ENCODE measurements around the gene TRIM17.

The TRIM17 gene

DNA sequence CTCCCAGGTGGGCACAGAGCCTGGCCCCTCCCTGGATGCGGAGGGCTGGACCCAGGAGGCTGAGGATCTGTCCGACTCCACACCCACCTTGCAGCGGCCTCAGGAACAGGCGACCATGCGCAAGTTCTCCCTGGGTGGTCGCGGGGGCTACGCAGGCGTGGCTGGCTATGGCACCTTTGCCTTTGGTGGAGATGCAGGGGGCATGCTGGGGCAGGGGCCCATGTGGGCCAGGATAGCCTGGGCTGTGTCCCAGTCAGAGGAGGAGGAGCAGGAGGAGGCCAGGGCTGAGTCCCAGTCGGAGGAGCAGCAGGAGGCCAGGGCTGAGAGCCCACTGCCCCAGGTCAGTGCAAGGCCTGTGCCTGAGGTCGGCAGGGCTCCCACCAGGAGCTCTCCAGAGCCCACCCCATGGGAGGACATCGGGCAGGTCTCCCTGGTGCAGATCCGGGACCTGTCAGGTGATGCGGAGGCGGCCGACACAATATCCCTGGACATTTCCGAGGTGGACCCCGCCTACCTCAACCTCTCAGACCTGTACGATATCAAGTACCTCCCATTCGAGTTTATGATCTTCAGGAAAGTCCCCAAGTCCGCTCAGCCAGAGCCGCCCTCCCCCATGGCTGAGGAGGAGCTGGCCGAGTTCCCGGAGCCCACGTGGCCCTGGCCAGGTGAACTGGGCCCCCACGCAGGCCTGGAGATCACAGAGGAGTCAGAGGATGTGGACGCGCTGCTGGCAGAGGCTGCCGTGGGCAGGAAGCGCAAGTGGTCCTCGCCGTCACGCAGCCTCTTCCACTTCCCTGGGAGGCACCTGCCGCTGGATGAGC, 44.3 kb downstream of the TRIM17 start:
- no peak overlapping the region for H2BK15ac ChIP-seq (ENCODE audit: low read depth, poor library complexity, severe bottlenecking)
- H2BK12ac ChIP-seq (ENCODE audit: low read length in 2 of 2) = no peak overlapping the region
- no peaks in the 10 kb centered on the region for H3K79me1 ChIP-seq (replicated peaks; ENCODE audit: low read length, poor library complexity, severe bottlenecking)
- H3K4me3 ChIP-seq (ENCODE audit: insufficient read depth in 1 of 2, low read depth in 1 of 2, low read length in 2 of 2) = no peak overlapping the region
- H2AK5ac ChIP-seq (ENCODE audit: low read length, severe bottlenecking) = no peak overlapping the region
- H3K14ac ChIP-seq (ENCODE audit: low read length in 2 of 2) = no peak overlapping the region
- H3K4me1 ChIP-seq (ENCODE audit: control insufficient read depth, insufficient read depth, low read depth, low read length) = peaks cover 18% of the 10 kb centered on the region
- peaks cover 3 to 61% of the 10 kb centered on the region in 2 experiments for H3K27me3 ChIP-seq (ENCODE audit: control insufficient read depth in 1 of 2, insufficient read depth in 1 of 2, low read length in 2 of 2)
- H2BK5ac ChIP-seq (ENCODE audit: low read depth, low read length, poor library complexity, severe bottlenecking) = no peak overlapping the region
- no peak overlapping the region for H4K91ac ChIP-seq (ENCODE audit: low read length)
- H3K4me2 ChIP-seq (ENCODE audit: low read length, poor library complexity, severe bottlenecking) = no peak overlapping the region
- H3K9me3 ChIP-seq (ENCODE audit: control insufficient read depth, low read length) = no peaks in the 10 kb centered on the region
- H3K27ac ChIP-seq (ENCODE audit: low read length, poor library complexity, severe bottlenecking) = no peak overlapping the region
- DNase-seq = no peak
- H3K23ac ChIP-seq (ENCODE audit: low read length in 2 of 2) = no peak overlapping the region
- H3K9ac ChIP-seq (ENCODE audit: low read length) = no peak overlapping the region
- WGBS = 85% methylated on average over 34 of the region's 34 CpGs
- no peaks in the 10 kb centered on the region for H3K36me3 ChIP-seq (ENCODE audit: control insufficient read depth in 1 of 2, insufficient read depth in 2 of 2, low read depth in 1 of 2, low read length in 2 of 2)
- no peak overlapping the region for H3K4ac ChIP-seq (ENCODE audit: low read depth in 1 of 2, low read length in 2 of 2)
- H3K18ac ChIP-seq (ENCODE audit: low read depth in 1 of 2, low read length in 2 of 2) = no peak overlapping the region
- H2AFZ ChIP-seq (ENCODE audit: low read depth, low read length) = no peak overlapping the region
- H2BK120ac ChIP-seq (ENCODE audit: low read depth, low read length) = no peak overlapping the region
- H4K8ac ChIP-seq (ENCODE audit: low read length) = no peak overlapping the region

- DNase-seq = no peak
- Histone ChIP-seq H4K8ac (ENCODE audit: low read length) (no peak overlapping the region), H3K79me1 (replicated peaks; ENCODE audit: low read length, poor library complexity, severe bottlenecking) (no peaks in the 10 kb centered on the region)
Observed at GRCh38 chr1:228371741-228372182, 44.9 kb downstream of the TRIM17 start.

GRCh38 chr1:228370941-228371740, 45.5 kb downstream of the TRIM17 start:
- no peak overlapping the region for H3K4ac ChIP-seq (ENCODE audit: low read depth in 1 of 2, low read length in 2 of 2)
- H2AK5ac ChIP-seq (ENCODE audit: low read length, severe bottlenecking) = no peak overlapping the region
- no peak overlapping the region for H2BK5ac ChIP-seq (ENCODE audit: low read depth, low read length, poor library complexity, severe bottlenecking)
- no peak overlapping the region for H2BK12ac ChIP-seq (ENCODE audit: low read length in 2 of 2)
- H3K23ac ChIP-seq (ENCODE audit: low read length in 2 of 2) = no peak overlapping the region
- no peak overlapping the region for H2BK120ac ChIP-seq (ENCODE audit: low read depth, low read length)
- peaks cover 18% of the 10 kb centered on the region for H3K4me1 ChIP-seq (ENCODE audit: control insufficient read depth, insufficient read depth, low read depth, low read length)
- H3K18ac ChIP-seq (ENCODE audit: low read depth in 1 of 2, low read length in 2 of 2) = no peak overlapping the region
- H4K8ac ChIP-seq (ENCODE audit: low read length) = no peak overlapping the region
- H3K4me3 ChIP-seq (ENCODE audit: insufficient read depth in 1 of 2, low read depth in 1 of 2, low read length in 2 of 2) = no peak overlapping the region
- H3K27ac ChIP-seq (ENCODE audit: low read length, poor library complexity, severe bottlenecking) = no peak overlapping the region
- WGBS = 93% methylated on average over 50 of the region's 50 CpGs
- H3K9me3 ChIP-seq (ENCODE audit: control insufficient read depth, low read length) = no peaks in the 10 kb centered on the region
- peaks cover 3 to 73% of the 10 kb centered on the region in 2 experiments for H3K27me3 ChIP-seq (ENCODE audit: control insufficient read depth in 1 of 2, insufficient read depth in 1 of 2, low read length in 2 of 2)
- H3K4me2 ChIP-seq (ENCODE audit: low read length, poor library complexity, severe bottlenecking) = no peak overlapping the region
- H4K91ac ChIP-seq (ENCODE audit: low read length) = no peak overlapping the region
- no peak overlapping the region for H2BK15ac ChIP-seq (ENCODE audit: low read depth, poor library complexity, severe bottlenecking)
- no peak overlapping the region for H3K9ac ChIP-seq (ENCODE audit: low read length)
- H3K79me1 ChIP-seq (replicated peaks; ENCODE audit: low read length, poor library complexity, severe bottlenecking) = no peaks in the 10 kb centered on the region
- H3K14ac ChIP-seq (ENCODE audit: low read length in 2 of 2) = no peak overlapping the region
- DNase-seq = no peak
- H3K36me3 ChIP-seq (ENCODE audit: control insufficient read depth in 1 of 2, insufficient read depth in 2 of 2, low read depth in 1 of 2, low read length in 2 of 2) = no peaks in the 10 kb centered on the region
- no peak overlapping the region for H2AFZ ChIP-seq (ENCODE audit: low read depth, low read length)

More at GRCh38 chr1:228371741-228372182, 44.9 kb downstream of the TRIM17 start:
- Histone ChIP-seq H3K4me3 (ENCODE audit: insufficient read depth in 1 of 2, low read depth in 1 of 2, low read length in 2 of 2) (no peak overlapping the region), H3K4ac (ENCODE audit: low read depth in 1 of 2, low read length in 2 of 2) (no peak overlapping the region), H2BK120ac (ENCODE audit: low read depth, low read length) (no peak overlapping the region), H2AFZ (ENCODE audit: low read depth, low read length) (no peak overlapping the region), H3K4me2 (ENCODE audit: low read length, poor library complexity, severe bottlenecking) (no peak overlapping the region), H3K27me3 (ENCODE audit: control insufficient read depth in 1 of 2, insufficient read depth in 1 of 2, low read length in 2 of 2) (peaks cover 3 to 67% of the 10 kb centered on the region in 2 experiments), H3K9ac (ENCODE audit: low read length) (no peak overlapping the region), H3K23ac (ENCODE audit: low read length in 2 of 2) (no peak overlapping the region), H2BK12ac (ENCODE audit: low read length in 2 of 2) (no peak overlapping the region), H4K91ac (ENCODE audit: low read length) (no peak overlapping the region), H3K18ac (ENCODE audit: low read depth in 1 of 2, low read length in 2 of 2) (no peak overlapping the region), H2BK15ac (ENCODE audit: low read depth, poor library complexity, severe bottlenecking) (no peak overlapping the region), H3K27ac (ENCODE audit: low read length, poor library complexity, severe bottlenecking) (no peak overlapping the region), H3K9me3 (ENCODE audit: control insufficient read depth, low read length) (no peaks in the 10 kb centered on the region), H2AK5ac (ENCODE audit: low read length, severe bottlenecking) (no peak overlapping the region), H3K4me1 (ENCODE audit: control insufficient read depth, insufficient read depth, low read depth, low read length) (peaks cover 18% of the 10 kb centered on the region), H3K36me3 (ENCODE audit: control insufficient read depth in 1 of 2, insufficient read depth in 2 of 2, low read depth in 1 of 2, low read length in 2 of 2) (no peaks in the 10 kb centered on the region), H3K14ac (ENCODE audit: low read length in 2 of 2) (no peak overlapping the region), H2BK5ac (ENCODE audit: low read depth, low read length, poor library complexity, severe bottlenecking) (no peak overlapping the region)
- WGBS = 72% methylated on average over 4 of the region's 4 CpGs

- H3K27me3 ChIP-seq (ENCODE audit: control insufficient read depth in 1 of 2, insufficient read depth in 1 of 2, low read length in 2 of 2) = peaks cover 5 to 80% of the 10 kb centered on the region in 2 experiments
- H2BK120ac ChIP-seq (ENCODE audit: low read depth, low read length) = no peak overlapping the region
- no peak overlapping the region for H3K18ac ChIP-seq (ENCODE audit: low read depth in 1 of 2, low read length in 2 of 2)
- H2AFZ ChIP-seq (ENCODE audit: low read depth, low read length) = no peak overlapping the region
- no peaks in the 10 kb centered on the region for H3K9me3 ChIP-seq (ENCODE audit: control insufficient read depth, low read length)
- no peak overlapping the region for H2BK15ac ChIP-seq (ENCODE audit: low read depth, poor library complexity, severe bottlenecking)
- H3K9ac ChIP-seq (ENCODE audit: low read length) = no peak overlapping the region
- no peak overlapping the region for H3K4me3 ChIP-seq (ENCODE audit: insufficient read depth in 1 of 2, low read depth in 1 of 2, low read length in 2 of 2)
- H3K27ac ChIP-seq (ENCODE audit: low read length, poor library complexity, severe bottlenecking) = no peak overlapping the region
- no peak overlapping the region for H3K4ac ChIP-seq (ENCODE audit: low read depth in 1 of 2, low read length in 2 of 2)
- no peaks in the 10 kb centered on the region for H3K79me1 ChIP-seq (replicated peaks; ENCODE audit: low read length, poor library complexity, severe bottlenecking)
- no peak overlapping the region for H2BK12ac ChIP-seq (ENCODE audit: low read length in 2 of 2)
- DNase-seq = no peak
- H3K23ac ChIP-seq (ENCODE audit: low read length in 2 of 2) = no peak overlapping the region
- H2AK5ac ChIP-seq (ENCODE audit: low read length, severe bottlenecking) = no peak overlapping the region
- no peak overlapping the region for H4K91ac ChIP-seq (ENCODE audit: low read length)
- H3K4me2 ChIP-seq (ENCODE audit: low read length, poor library complexity, severe bottlenecking) = no peak overlapping the region
- no peak overlapping the region for H2BK5ac ChIP-seq (ENCODE audit: low read depth, low read length, poor library complexity, severe bottlenecking)
- H3K14ac ChIP-seq (ENCODE audit: low read length in 2 of 2) = no peak overlapping the region
- no peaks in the 10 kb centered on the region for H3K36me3 ChIP-seq (ENCODE audit: control insufficient read depth in 1 of 2, insufficient read depth in 2 of 2, low read depth in 1 of 2, low read length in 2 of 2)
- H3K4me1 ChIP-seq (ENCODE audit: control insufficient read depth, insufficient read depth, low read depth, low read length) = peaks cover 15% of the 10 kb centered on the region
- no peak overlapping the region for H4K8ac ChIP-seq (ENCODE audit: low read length)
- WGBS = 90% methylated on average over 10 of the region's 10 CpGs
Observed at GRCh38 chr1:228370439-228370940, 46.2 kb downstream of the TRIM17 start.

All from mesenchymal stem cell (in vitro differentiated cells and primary cell).